ENCODE results near the gene SCAMP3. TPM values are rescaled to one million over a fixed set of nuclear protein-coding genes. Genes with fewer than 3 reads are reported as not detected.

Gene SCAMP3
- total and polyA plus RNA-seq, 5 donors = 50.3 to 65.2 (median 57.0) TPM

DNA sequence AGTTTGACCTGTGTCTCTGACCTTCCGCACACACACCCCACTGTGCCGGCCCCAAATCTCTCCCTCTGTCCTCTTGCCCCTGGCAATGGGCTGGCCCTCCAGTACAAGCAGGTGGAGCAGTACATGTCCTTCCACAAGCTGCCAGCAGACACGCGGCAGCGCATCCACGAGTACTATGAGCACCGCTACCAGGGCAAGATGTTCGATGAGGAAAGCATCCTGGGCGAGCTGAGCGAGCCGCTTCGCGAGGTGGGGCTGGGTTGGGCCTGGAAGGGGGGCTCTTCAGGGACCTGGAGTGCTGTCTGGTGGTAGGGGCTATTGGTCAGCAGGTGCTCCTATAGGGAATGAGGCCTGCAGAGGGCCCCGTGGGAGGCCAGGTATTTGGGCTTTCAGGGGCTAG is 22.9 kb upstream of the SCAMP3 start:
- intact Hi-C loops (cut with DNase I) = loop anchor here in 1 of 4 donors (10.0 kb wide), 1 partner anchor 310 kb away; no protein-coding TSS in a partner anchor
- ATAC-seq = no peak
- no peak overlapping the region for H3K4me3 ChIP-seq (ENCODE audit: low read length)
- no peak for DNase-seq
- no peaks in the 10 kb centered on the region for H3K4me1 ChIP-seq (ENCODE audit: control insufficient read depth, insufficient read depth, low read length)
- WGBS = 94% methylated on average over 14 of the region's 14 CpGs
- H3K9me3 ChIP-seq (ENCODE audit: control insufficient read depth, low read length) = no peaks in the 10 kb centered on the region
- no peaks in the 10 kb centered on the region for H3K27me3 ChIP-seq (ENCODE audit: control insufficient read depth, insufficient read depth)
- H3K27ac ChIP-seq (ENCODE audit: low read length) = no peak overlapping the region

DNA sequence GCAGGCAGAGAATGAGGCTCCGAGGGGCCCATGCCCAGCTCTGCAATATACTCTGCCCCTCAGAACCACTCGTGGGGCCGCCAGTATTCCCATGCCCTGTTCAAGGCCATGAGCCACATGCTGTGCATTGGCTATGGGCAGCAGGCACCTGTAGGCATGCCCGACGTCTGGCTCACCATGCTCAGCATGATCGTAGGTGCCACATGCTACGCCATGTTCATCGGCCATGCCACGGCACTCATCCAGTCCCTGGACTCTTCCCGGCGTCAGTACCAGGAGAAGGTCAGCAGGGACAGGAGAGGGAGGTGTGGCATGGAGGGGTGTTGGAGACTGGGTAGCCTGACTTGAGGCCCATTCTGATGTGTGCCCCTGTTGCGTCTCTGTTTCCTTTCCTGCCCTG is 22.3 kb upstream of the SCAMP3 start:
- Histone ChIP-seq H3K27ac (ENCODE audit: low read length) (no peak overlapping the region), H3K27me3 (ENCODE audit: control insufficient read depth, insufficient read depth) (no peaks in the 10 kb centered on the region), H3K9me3 (ENCODE audit: control insufficient read depth, low read length) (no peaks in the 10 kb centered on the region), H3K4me1 (ENCODE audit: control insufficient read depth, insufficient read depth, low read length) (no peaks in the 10 kb centered on the region), H3K4me3 (ENCODE audit: low read length) (no peak overlapping the region)
- DNase-seq = peak in 1 of 3 donors; percentile 48
- no peak for ATAC-seq
- WGBS = 90% methylated on average over 12 of the region's 12 CpGs
- intact Hi-C loops (cut with DNase I) = loop anchor here in 1 of 4 donors (10.0 kb wide), 1 partner anchor 310 kb away; no protein-coding TSS in a partner anchor

DNA sequence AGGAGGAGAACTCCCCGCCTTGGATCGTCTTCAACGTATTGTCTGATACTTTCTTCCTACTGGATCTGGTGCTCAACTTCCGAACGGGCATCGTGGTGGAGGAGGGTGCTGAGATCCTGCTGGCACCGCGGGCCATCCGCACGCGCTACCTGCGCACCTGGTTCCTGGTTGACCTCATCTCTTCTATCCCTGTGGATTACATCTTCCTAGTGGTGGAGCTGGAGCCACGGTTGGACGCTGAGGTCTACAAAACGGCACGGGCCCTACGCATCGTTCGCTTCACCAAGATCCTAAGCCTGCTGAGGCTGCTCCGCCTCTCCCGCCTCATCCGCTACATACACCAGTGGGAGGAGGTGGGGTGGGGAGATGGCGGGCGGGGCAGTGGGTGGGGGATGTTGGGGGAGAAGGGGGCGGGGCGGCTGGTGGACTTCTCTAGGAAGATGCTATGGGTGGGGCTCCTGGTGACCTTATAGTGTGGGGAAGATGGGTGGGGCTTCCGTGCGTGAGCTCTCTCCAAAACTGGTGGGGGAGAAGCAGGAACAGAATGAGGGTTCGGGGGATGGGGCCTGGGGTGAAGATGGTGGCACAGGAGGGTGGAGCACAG is 20.4 kb upstream of the SCAMP3 start:
- no peak for DNase-seq
- intact Hi-C loops (cut with DNase I) = loop anchor here in 1 of 4 donors (10.0 kb wide), 1 partner anchor 312 kb away; no protein-coding TSS in a partner anchor
- no peak overlapping the region for H3K4me3 ChIP-seq (ENCODE audit: low read length)
- H3K9me3 ChIP-seq (ENCODE audit: control insufficient read depth, low read length) = no peaks in the 10 kb centered on the region
- H3K4me1 ChIP-seq (ENCODE audit: control insufficient read depth, insufficient read depth, low read length) = no peaks in the 10 kb centered on the region
- WGBS = 94% methylated on average over 29 of the region's 29 CpGs
- H3K27ac ChIP-seq (ENCODE audit: low read length) = no peak overlapping the region
- H3K27me3 ChIP-seq (ENCODE audit: control insufficient read depth, insufficient read depth) = no peaks in the 10 kb centered on the region
- ATAC-seq = no peak

DNA sequence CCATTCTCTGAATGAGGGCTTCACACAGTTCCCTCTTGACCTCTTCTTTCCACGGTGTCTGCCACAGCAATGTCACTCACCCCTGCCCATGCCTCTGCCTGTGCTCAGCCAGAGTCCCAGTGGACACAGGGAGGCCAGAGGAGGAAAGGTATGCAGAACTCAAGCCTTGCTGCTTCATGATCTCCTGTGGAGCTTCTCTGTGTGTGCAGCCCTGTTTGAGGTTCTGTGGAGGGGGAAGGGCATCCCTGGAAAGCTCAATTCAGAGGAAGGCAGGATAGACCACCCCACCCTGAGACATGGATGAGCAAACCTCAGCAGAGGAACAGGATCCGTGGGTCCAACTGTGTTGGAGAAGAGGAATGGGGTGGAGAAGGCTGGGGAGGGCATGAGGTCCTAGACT is 17.1 kb upstream of the SCAMP3 start:
- WGBS = 80% methylated on average over 2 of the region's 2 CpGs
- ATAC-seq = no peak
- H3K4me3 ChIP-seq (ENCODE audit: low read length) = no peak overlapping the region

DNA sequence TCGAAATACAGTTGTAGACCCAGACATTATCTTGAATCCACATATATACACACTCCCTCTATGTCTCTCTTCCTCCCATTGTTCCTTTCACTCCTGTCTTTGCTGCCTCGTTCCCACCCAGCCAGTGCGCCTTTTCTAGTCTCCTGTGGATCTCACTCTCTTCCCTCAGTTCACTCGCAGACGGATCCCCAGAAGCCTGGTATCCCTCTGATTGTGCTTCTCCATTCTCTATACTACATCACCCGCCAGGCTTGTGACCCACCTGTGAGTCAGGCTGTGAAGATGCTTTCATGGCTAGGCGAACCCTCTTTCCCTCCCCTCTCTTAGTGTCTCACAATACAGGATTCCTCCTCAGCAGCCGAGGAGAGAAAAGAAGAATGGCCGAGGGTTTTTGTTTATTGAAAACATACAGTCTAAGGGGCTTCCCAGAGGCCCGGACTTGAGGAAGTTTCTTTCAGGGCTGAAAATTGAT is 16.6 kb upstream of the SCAMP3 start:
- ATAC-seq (no peak), DNase-seq (no peak)
- 59% methylated on average over 10 of the region's 10 CpGs for WGBS
- H3K27me3 ChIP-seq (ENCODE audit: control insufficient read depth, insufficient read depth) = no peaks in the 10 kb centered on the region
- H3K4me3 ChIP-seq (ENCODE audit: low read length) = no peak overlapping the region
- H3K9me3 ChIP-seq (ENCODE audit: control insufficient read depth, low read length) = no peaks in the 10 kb centered on the region
- H3K27ac ChIP-seq (ENCODE audit: low read length) = no peak overlapping the region
- intact Hi-C loops (cut with DNase I) = loop anchor here (5.0 kb wide), 1 partner anchor 44 kb away; the partner anchor contains the start of gene RUSC1 (in 4 of the 4)
- no peaks in the 10 kb centered on the region for H3K4me1 ChIP-seq (ENCODE audit: control insufficient read depth, insufficient read depth, low read length)

More for the DNA sequence above, 17.1 kb upstream of the SCAMP3 start:
- intact Hi-C loops (cut with DNase I) = loop anchor here (5.0 kb wide), 1 partner anchor 43 kb away; the partner anchor contains the start of gene RUSC1 (in 4 of the 4)
- Histone ChIP-seq H3K9me3 (ENCODE audit: control insufficient read depth, low read length) (no peaks in the 10 kb centered on the region), H3K27ac (ENCODE audit: low read length) (no peak overlapping the region), H3K27me3 (ENCODE audit: control insufficient read depth, insufficient read depth) (no peaks in the 10 kb centered on the region), H3K4me1 (ENCODE audit: control insufficient read depth, insufficient read depth, low read length) (no peaks in the 10 kb centered on the region)
- DNase-seq = no peak

DNA sequence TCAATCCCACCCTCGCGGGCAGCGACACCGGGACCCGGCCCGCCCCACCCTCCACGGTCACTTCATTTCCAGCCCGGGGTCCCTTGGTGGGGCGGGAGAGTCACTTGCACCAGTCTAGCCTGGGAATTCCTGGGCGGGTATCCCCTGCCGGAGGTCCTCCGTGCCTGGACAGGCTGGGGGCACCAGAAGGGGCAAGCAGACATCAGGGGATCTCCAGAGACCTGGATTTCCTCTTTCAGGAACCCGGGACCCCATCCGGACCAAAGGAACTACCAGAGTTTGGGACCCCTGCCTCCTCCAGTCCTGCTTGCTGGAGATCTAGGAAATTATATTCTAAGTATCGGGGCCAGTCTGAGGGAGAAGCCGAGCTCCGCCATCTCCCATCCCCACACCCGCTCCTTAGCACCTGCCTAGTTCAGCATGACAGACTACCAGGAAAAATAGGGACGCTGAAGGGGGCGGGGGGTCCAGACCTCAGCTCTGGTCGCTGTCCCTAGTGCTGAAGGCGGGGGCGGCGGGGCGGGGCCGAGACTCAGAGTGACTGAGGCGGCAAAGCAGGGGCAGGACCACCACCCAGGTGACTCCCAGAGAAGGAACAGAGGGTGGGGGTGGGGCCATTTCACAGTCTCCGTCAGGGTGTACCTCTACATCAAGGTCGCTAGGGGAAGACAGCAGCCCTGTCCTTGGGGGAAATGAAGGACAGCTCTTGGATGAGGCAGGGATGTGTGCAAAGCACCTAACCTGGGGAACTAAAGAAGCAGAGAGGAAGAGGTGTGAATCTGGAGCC is 15.9 kb upstream of the SCAMP3 start:
- ATAC-seq (peak; percentile 7 to 13), DNase-seq (peak; percentile 59 to 83 (median 82))
- Histone ChIP-seq H3K27me3 (ENCODE audit: control insufficient read depth, insufficient read depth) (no peaks in the 10 kb centered on the region), H3K9me3 (ENCODE audit: control insufficient read depth, low read length) (no peaks in the 10 kb centered on the region), H3K27ac (ENCODE audit: low read length) (no peak overlapping the region), H3K4me3 (ENCODE audit: low read length) (peak overlapping the region; percentile 62), H3K4me1 (ENCODE audit: control insufficient read depth, insufficient read depth, low read length) (no peaks in the 10 kb centered on the region)
- 1% methylated on average over 29 of the region's 29 CpGs for WGBS
- intact Hi-C loops (cut with DNase I) = loop anchor here (5.0 kb wide), 1 partner anchor 44 kb away; the partner anchor contains the start of gene RUSC1 (in 4 of the 4)

DNA sequence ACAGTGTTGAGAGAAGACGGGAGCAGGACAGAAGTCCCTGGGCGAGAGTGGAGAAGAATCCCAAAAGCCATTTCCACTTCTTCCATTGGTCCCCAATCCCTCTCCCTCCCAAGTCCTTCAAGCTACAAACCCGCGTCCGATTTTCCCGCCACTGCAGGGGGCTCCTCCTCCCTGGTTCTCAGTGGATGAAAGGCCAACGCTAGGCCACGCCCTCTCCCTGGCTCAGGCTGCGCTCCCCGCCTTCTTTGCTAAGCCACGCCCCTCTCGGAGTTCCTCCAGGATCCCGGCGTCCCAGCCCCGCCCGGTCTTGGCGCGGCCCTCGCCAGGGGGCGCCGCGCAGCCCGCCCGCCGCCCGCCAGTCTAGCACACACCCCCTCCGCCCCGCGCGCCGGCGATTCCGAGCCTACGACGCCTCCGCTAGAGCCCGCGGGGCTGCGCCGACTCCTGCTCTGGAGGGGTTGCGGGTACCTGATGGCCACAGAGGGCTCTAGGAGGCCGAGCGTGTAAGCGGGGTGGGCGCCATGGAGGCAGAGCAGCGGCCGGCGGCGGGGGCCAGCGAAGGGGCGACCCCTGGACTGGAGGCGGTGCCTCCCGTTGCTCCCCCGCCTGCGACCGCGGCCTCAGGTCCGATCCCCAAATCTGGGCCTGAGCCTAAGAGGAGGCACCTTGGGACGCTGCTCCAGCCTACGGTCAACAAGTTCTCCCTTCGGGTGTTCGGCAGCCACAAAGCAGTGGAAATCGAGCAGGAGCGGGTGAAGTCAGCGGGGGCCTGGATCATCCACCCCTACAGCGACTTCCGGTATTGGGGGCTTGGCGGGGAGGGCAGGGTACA is 15.1 kb upstream of the SCAMP3 start, which contains the start of gene HCN3:
TSS of gene HCN3 (plus strand) at position 394 of the 832 bp plus-strand sequence. CDS start at position 522, 128 bp downstream.
- H3K27ac ChIP-seq (ENCODE audit: low read length) = peak within 1 kb of the TSS; percentile 6
- no peaks in the 10 kb centered on the region for H3K27me3 ChIP-seq (ENCODE audit: control insufficient read depth, insufficient read depth)
- WGBS = 1% methylated on average over 68 of the region's 68 CpGs
- no peaks in the 10 kb centered on the region for H3K4me1 ChIP-seq (ENCODE audit: control insufficient read depth, insufficient read depth, low read length)
- peak; percentile 86 to 91 for ATAC-seq
- intact Hi-C loops (cut with DNase I) = loop anchor here (5.0 kb wide), 1 partner anchor 45 kb away; the partner anchor contains the start of gene RUSC1 (in 4 of the 4)
- H3K9me3 ChIP-seq (ENCODE audit: control insufficient read depth, low read length) = no peaks in the 10 kb centered on the region
- peak; percentile 98 to 99 (median 99) for DNase-seq
- H3K4me3 ChIP-seq (ENCODE audit: low read length) = peak within 1 kb of the TSS; percentile 62

DNA sequence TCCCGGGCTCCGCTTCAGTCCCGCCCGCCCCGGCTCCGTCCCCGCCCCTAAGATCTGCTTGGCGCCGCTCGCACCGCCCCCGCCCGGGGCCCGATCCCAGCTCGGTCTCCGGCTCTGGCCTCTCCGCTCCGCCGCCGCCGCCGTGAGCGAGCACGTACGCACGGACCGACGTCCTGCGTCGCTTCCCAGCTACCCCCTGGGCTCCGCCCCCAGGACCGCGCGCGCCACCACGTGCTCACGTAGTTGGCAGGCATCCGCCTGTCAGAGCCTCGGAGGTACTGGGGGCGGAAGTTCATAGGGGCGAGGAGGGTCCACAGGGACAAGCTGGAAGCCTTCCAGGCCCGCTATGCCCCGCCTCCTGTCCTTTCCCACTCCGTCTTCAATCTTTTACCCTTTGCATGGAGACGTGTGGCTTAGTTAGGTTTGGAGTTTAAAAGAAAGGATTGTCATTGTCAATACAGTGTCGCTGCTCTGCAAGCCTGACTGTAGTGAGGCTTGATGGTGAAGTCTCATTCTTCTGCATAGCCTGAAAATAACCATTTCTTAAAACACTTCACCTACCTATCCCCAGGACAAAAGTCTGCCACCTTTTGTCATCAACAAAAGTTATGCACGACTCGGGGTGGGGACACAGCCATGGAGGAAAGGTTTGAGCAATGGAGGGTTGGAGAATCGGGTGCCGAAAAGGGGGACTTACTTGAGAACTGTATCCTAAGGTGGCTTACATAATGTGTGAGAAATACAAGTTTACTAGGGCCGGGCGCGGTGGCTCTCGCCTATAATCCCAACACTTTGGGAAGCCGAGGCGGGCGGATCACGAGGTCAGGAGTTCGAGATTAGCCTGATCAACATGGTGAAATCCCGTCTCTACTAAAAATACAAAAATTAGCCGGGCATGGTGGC is 11.4 kb upstream of the SCAMP3 start, which contains the start of gene CLK2:
TSS of gene CLK2 (minus strand) at position 162 of the 903 bp plus-strand sequence. CDS start 2,527 bp downstream, outside the sequence.
- WGBS = 12% methylated on average over 61 of the region's 61 CpGs
- H3K27ac ChIP-seq (ENCODE audit: low read length) = peak within 1 kb of the TSS; percentile 65
- peak within 1 kb of the TSS; percentile 62 for H3K4me3 ChIP-seq (ENCODE audit: low read length)
- DNase-seq = peak; percentile 98 to 99 (median 98)
- intact Hi-C loops (cut with DNase I) = no loop called here
- ATAC-seq = peak; percentile 93 to 95
- H3K9me3 ChIP-seq (ENCODE audit: control insufficient read depth, low read length) = no peaks in the 10 kb centered on the region
- no peaks in the 10 kb centered on the region for H3K27me3 ChIP-seq (ENCODE audit: control insufficient read depth, insufficient read depth)
- H3K4me1 ChIP-seq (ENCODE audit: control insufficient read depth, insufficient read depth, low read length) = no peaks in the 10 kb centered on the region

DNA sequence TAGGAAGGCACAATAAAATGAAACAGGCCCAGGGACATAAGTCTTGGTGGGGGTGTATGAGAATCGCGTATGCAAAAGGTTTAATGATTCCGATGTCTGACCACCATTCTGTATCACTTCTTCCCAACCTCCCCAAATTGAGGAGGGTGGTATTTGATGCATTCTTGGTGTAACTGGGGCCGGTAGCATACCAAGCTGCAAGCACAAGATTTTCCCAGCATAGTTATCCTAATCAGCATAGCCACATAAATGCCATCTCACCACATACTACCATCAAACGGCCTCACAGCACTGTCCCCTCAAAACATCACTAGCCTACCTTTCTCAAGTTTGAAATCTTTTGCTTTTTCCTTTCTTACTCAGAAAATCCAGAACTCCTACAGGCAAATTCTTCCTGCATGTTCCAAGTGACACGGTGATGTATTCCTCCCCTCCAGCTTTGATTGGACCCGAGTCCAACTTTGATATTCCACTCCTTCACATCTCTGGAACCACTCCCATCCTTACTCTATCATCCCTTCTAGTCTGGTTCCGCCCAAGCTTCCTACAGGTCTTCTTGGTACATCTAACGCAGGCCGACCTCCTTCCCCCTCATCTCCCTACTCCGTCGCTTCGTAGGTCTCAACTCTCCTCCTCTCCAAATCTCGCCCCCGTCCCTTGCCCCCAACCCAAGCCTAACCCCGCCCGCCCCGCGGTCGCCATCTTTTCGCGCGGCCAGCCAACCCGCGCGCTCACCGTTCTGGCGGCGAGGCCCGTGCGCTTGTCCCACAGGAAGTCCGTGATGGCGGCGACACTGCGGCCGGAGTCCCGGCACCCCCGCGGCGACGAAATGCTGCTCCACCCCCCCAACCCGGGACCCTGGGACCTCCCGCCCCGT is 10.5 kb upstream of the SCAMP3 start:
- peak overlapping the region; percentile 64 for H3K27ac ChIP-seq (ENCODE audit: low read length)
- intact Hi-C loops (cut with DNase I) = no loop called here
- H3K4me3 ChIP-seq (ENCODE audit: low read length) = peak overlapping the region; percentile 62
- H3K9me3 ChIP-seq (ENCODE audit: control insufficient read depth, low read length) = no peaks in the 10 kb centered on the region
- peak; percentile 51 to 61 for ATAC-seq
- 4% methylated on average over 44 of the region's 44 CpGs for WGBS
- H3K4me1 ChIP-seq (ENCODE audit: control insufficient read depth, insufficient read depth, low read length) = no peaks in the 10 kb centered on the region
- no peaks in the 10 kb centered on the region for H3K27me3 ChIP-seq (ENCODE audit: control insufficient read depth, insufficient read depth)
- no peak for DNase-seq
